Neuronal stem cell (in vitro differentiated cells): ENCODE data around the gene SYNE1.
A peak's percentile ranks its signal among the peaks of the same experiment; 100 is the strongest.
"Not testable (repeated sequence)": the region's sequence is repeated elsewhere in the genome, so short reads cannot be mapped to it uniquely, and the experiment has no call there.

Source experiments
- DNase-seq: peaks from one replicate; pipeline ENCODE4 v3.0.0-alpha.2; 2013; ENCODE audit warnings: low spot score
- H2AFZ ChIP-seq: one replicate; pipeline ENCODE4 v1.6.1; 2013; ENCODE audit warnings: mild to moderate bottlenecking, low read length, inconsistent platforms
- H2AK5ac ChIP-seq: 2 replicates; pipeline ENCODE4 v1.6.1; 2013; ENCODE audit warnings: low read depth, mild to moderate bottlenecking, inconsistent platforms, low read length, moderate library complexity, mixed read lengths
- H2BK120ac ChIP-seq: 2 replicates; pipeline ENCODE4 v1.6.1; 2013; ENCODE audit warnings: low read depth, mild to moderate bottlenecking, inconsistent platforms, low read length, moderate library complexity, mixed read lengths
- H2BK12ac ChIP-seq: one replicate; pipeline ENCODE4 v1.6.1; 2013; ENCODE audit warnings: low read length, inconsistent platforms
- H2BK15ac ChIP-seq: 2 replicates; pipeline ENCODE4 v1.6.1; 2013; ENCODE audit warnings: mild to moderate bottlenecking, low read length, inconsistent platforms, mixed read lengths
- H2BK5ac ChIP-seq: one replicate; pipeline ENCODE4 v1.6.1; 2013; ENCODE audit warnings: inconsistent platforms, mild to moderate bottlenecking, low read length, moderate library complexity
- H3K14ac ChIP-seq: one replicate; pipeline ENCODE4 v1.6.1; 2013; ENCODE audit warnings: low read length, inconsistent platforms
- H3K18ac ChIP-seq: 2 replicates; pipeline ENCODE4 v1.6.1; 2013; ENCODE audit warnings: low read length, inconsistent platforms
- H3K23ac ChIP-seq: 2 replicates; pipeline ENCODE4 v1.6.1; 2013; ENCODE audit warnings: low read depth, mild to moderate bottlenecking, mixed read lengths, low read length, inconsistent platforms; ENCODE audit not compliant: poor library complexity
- H3K27ac ChIP-seq: replicated peaks from 3 replicates; pipeline ENCODE4 v1.5.1; 2013; ENCODE audit warnings: low read length, inconsistent platforms
- H3K27me3 ChIP-seq, 3 experiments: 2 replicates each; pipeline ENCODE4 v1.6.1; 2013; ENCODE audit warnings: low read length in 3 of 3, mild to moderate bottlenecking in 2 of 3, inconsistent platforms in 1 of 3, low read depth in 1 of 3, mixed read lengths in 1 of 3, moderate library complexity in 1 of 3; ENCODE audit not compliant: control insufficient read depth in 3 of 3, insufficient read depth in 3 of 3
- H3K36me3 ChIP-seq, 2 donors: replicated peaks in 1 of 2; 2 replicates each; pipeline ENCODE4 v1.6.1; 2013; ENCODE audit warnings: low read length in 2 of 2; ENCODE audit not compliant: control insufficient read depth in 2 of 2, insufficient read depth in 2 of 2
- H3K4ac ChIP-seq: 2 replicates; pipeline ENCODE4 v1.6.1; 2013; ENCODE audit warnings: inconsistent platforms, mild to moderate bottlenecking, low read length, moderate library complexity
- H3K4me1 ChIP-seq, 2 donors: 1 replicate in 1 of 2; 2 replicates in 1 of 2; pipeline ENCODE4 v1.6.1; 2013; ENCODE audit warnings: low read length in 2 of 2, low read depth in 1 of 2; ENCODE audit not compliant: control insufficient read depth in 2 of 2, insufficient read depth in 1 of 2
- H3K4me2 ChIP-seq: one replicate; pipeline ENCODE4 v1.6.1; 2013; ENCODE audit warnings: mild to moderate bottlenecking, low read length, inconsistent platforms; ENCODE audit not compliant: insufficient read depth, poor library complexity, severe bottlenecking
- H3K4me3 ChIP-seq, 2 donors: 2 replicates each; pipeline ENCODE4 v1.5.1; 2013; ENCODE audit warnings: low read length in 2 of 2, mild to moderate bottlenecking in 2 of 2, inconsistent platforms in 1 of 2, moderate library complexity in 1 of 2
- H3K79me1 ChIP-seq: one replicate; pipeline ENCODE4 v1.6.1; 2013; ENCODE audit warnings: low read depth, mild to moderate bottlenecking, inconsistent platforms, low read length, moderate library complexity
- H3K9ac ChIP-seq: one replicate; pipeline ENCODE4 v1.6.1; 2013; ENCODE audit warnings: mild to moderate bottlenecking, low read depth, low read length, inconsistent platforms; ENCODE audit not compliant: poor library complexity
- H3K9me3 ChIP-seq, 2 donors: replicated peaks in 1 of 2; 2 replicates each; pipeline versions ENCODE3 to v1.6.1; 2013; ENCODE audit warnings: low read length in 2 of 2, mild to moderate bottlenecking in 2 of 2, inconsistent platforms in 1 of 2, low read depth in 1 of 2, mixed read lengths in 1 of 2, moderate library complexity in 1 of 2; ENCODE audit not compliant: control insufficient read depth in 2 of 2, insufficient read depth in 1 of 2
- H4K8ac ChIP-seq: one replicate; pipeline ENCODE4 v1.6.1; 2013; ENCODE audit warnings: low read depth, mild to moderate bottlenecking, inconsistent platforms, low read length, moderate library complexity
- H4K91ac ChIP-seq: one replicate; pipeline ENCODE4 v1.6.1; 2013; ENCODE audit warnings: low read length, low read depth, mild to moderate bottlenecking, inconsistent platforms; ENCODE audit not compliant: poor library complexity
- WGBS, 2 donors: extraction: QIAGEN DNeasy Blood & Tissue Kit; methylation state at CpG; one replicate each; pipeline ENCODE4 v1.1.7; 2013; ENCODE audit warnings: missing lambda C conversion rate in 2 of 2, mixed read lengths in 1 of 2; ENCODE audit not compliant: insufficient read length in 2 of 2, insufficient replicate concordance in 1 of 2; ENCODE audit errors: extremely low coverage in 2 of 2; 5-methylcytosine and 5-hydroxymethylcytosine counted together

Gene SYNE1

GRCh38 chr6:152648105-152648504 lies 10.9 kb upstream of the SYNE1 start:
- Histone ChIP-seq H3K14ac (no peak overlapping the region), H3K27ac (no peak overlapping the region), H2BK5ac (no peak overlapping the region), H3K4me1 (no peaks in the 10 kb centered on the region), H3K79me1 (no peaks in the 10 kb centered on the region), H3K18ac (no peak overlapping the region), H3K36me3 (no peaks in the 10 kb centered on the region), H2AK5ac (no peak overlapping the region), H4K8ac (no peak overlapping the region), H2BK12ac (no peak overlapping the region), H2BK15ac (no peak overlapping the region), H2BK120ac (no peak overlapping the region), H3K9ac (no peak overlapping the region), H3K23ac (no peak overlapping the region), H3K27me3 (no peaks in the 10 kb centered on the region), H3K9me3 (no peaks in the 10 kb centered on the region), H3K4me2 (no peak overlapping the region), H3K4ac (no peak overlapping the region), H3K4me3 (no peak overlapping the region), H2AFZ (no peak overlapping the region), H4K91ac (no peak overlapping the region)
- DNase-seq: no peak
- no CpG with 5 or more reads among the region's 2 CpGs for WGBS, 2 donors

GRCh38 chr6:152646732-152647131 lies 9.6 kb upstream of the SYNE1 start:
- not testable (repeated sequence) for H4K91ac ChIP-seq, H3K4me1 ChIP-seq, H3K14ac ChIP-seq, H3K23ac ChIP-seq, H3K4ac ChIP-seq, H3K4me3 ChIP-seq, H3K9me3 ChIP-seq, H2BK5ac ChIP-seq, DNase-seq, H2AFZ ChIP-seq, H3K36me3 ChIP-seq, H2BK15ac ChIP-seq, H3K79me1 ChIP-seq, H3K4me2 ChIP-seq, H3K9ac ChIP-seq, H2BK12ac ChIP-seq, H3K27ac ChIP-seq, H2BK120ac ChIP-seq, H2AK5ac ChIP-seq, H4K8ac ChIP-seq, H3K18ac ChIP-seq, H3K27me3 ChIP-seq
- WGBS, 2 donors: no CpG with 5 or more reads among the region's 4 CpGs

GRCh38 chr6:152642578-152643375 lies 5.6 kb upstream of the SYNE1 start:
- no peak overlapping the region for H4K91ac ChIP-seq
- H2BK12ac ChIP-seq: no peak overlapping the region
- no peak overlapping the region for H2BK5ac ChIP-seq
- H3K18ac ChIP-seq: no peak overlapping the region
- no peaks in the 10 kb centered on the region for H3K79me1 ChIP-seq
- peak; percentile 27 for DNase-seq
- no peak overlapping the region for H2AFZ ChIP-seq
- H3K14ac ChIP-seq: no peak overlapping the region
- no peak overlapping the region for H3K9ac ChIP-seq
- H3K23ac ChIP-seq: no peak overlapping the region
- no peak overlapping the region for H3K27ac ChIP-seq
- no peak overlapping the region for H2AK5ac ChIP-seq
- no peak overlapping the region for H3K4ac ChIP-seq
- H3K9me3 ChIP-seq: no peaks in the 10 kb centered on the region
- H3K4me3 ChIP-seq: no peak overlapping the region
- peaks cover 0 to 18% (median 6%) of the 10 kb centered on the region in 3 experiments for H3K27me3 ChIP-seq
- H4K8ac ChIP-seq: no peak overlapping the region
- H3K4me1 ChIP-seq: no peaks in the 10 kb centered on the region
- H2BK15ac ChIP-seq: no peak overlapping the region
- no peak overlapping the region for H3K4me2 ChIP-seq
- H2BK120ac ChIP-seq: no peak overlapping the region
- no peaks in the 10 kb centered on the region for H3K36me3 ChIP-seq
- WGBS, 2 donors: no CpG with 5 or more reads among the region's 8 CpGs

- H3K14ac ChIP-seq: no peak overlapping the region
- no peak overlapping the region for H4K91ac ChIP-seq
- peak overlapping the region; percentile 47 for H3K23ac ChIP-seq
- H3K9ac ChIP-seq: peak overlapping the region; percentile 74
- H3K27ac ChIP-seq: no peak overlapping the region
- H3K79me1 ChIP-seq: no peaks in the 10 kb centered on the region
- peak overlapping the region; percentile 26 to 90 for H3K4me3 ChIP-seq
- WGBS, 2 donors: no CpG with 5 or more reads among the region's 72 CpGs
- no peak overlapping the region for H4K8ac ChIP-seq
- no peaks in the 10 kb centered on the region for H3K9me3 ChIP-seq
- H3K18ac ChIP-seq: peak overlapping the region; percentile 89
- no peak overlapping the region for H2BK15ac ChIP-seq
- peak overlapping the region; percentile 84 for H2AFZ ChIP-seq
- H2BK12ac ChIP-seq: no peak overlapping the region
- no peak overlapping the region for H2BK5ac ChIP-seq
- H2AK5ac ChIP-seq: no peak overlapping the region
- peaks cover 0 to 56% (median 27%) of the 10 kb centered on the region in 3 experiments for H3K27me3 ChIP-seq
- H3K4me2 ChIP-seq: peak overlapping the region; percentile 99
- no peaks in the 10 kb centered on the region for H3K36me3 ChIP-seq
- no peak overlapping the region for H2BK120ac ChIP-seq
- H3K4me1 ChIP-seq: peaks cover 4 to 5% of the 10 kb centered on the region in 2 donors
- H3K4ac ChIP-seq: no peak overlapping the region
- peak; percentile 35 for DNase-seq
Measured at GRCh38 chr6:152636609-152637295, 410 bp downstream of the SYNE1 start.
